ENCODE measurements around the gene GMIP. TPM values are rescaled to one million over a fixed set of nuclear protein-coding genes. Genes with fewer than 3 reads are reported as not detected.
A peak's percentile ranks its signal among the peaks of the same experiment; 100 is the strongest.

The GMIP gene
- total RNA-seq, 1 donor from 2014 or later = 6.3 TPM

DNA sequence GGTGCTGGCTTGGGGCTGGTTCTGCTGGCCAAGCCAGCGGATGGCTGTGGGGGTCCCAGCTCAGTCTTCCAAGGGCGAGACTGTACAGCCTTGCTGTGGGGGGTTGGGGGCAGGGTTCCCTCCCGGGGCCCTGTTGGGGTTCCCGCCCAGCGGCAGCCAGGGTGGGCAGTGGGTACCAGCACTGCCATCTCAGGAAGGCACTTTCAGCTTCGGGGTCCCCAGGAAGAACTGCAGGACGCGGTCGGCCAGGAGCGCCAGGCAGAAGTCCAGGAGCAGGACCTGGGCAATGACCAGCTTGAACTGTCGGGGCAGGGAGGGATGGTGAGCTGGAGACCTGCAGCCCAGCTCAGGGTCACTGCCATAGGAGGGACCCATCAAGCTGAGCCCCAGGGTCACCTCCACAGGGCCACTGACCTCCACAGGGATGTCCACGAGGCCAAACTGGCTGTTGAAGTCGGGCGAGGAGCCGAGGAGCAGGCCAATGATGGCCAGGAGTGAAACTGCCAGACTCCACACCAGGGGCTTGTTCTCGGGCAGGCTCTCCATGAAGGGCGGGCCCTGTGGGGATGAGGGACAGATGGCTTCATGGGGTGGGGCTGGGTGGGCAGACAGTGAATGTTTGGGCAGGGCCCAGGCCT is 1.9 kb upstream of the GMIP start:
- TF ChIP-seq, protein P1, sequence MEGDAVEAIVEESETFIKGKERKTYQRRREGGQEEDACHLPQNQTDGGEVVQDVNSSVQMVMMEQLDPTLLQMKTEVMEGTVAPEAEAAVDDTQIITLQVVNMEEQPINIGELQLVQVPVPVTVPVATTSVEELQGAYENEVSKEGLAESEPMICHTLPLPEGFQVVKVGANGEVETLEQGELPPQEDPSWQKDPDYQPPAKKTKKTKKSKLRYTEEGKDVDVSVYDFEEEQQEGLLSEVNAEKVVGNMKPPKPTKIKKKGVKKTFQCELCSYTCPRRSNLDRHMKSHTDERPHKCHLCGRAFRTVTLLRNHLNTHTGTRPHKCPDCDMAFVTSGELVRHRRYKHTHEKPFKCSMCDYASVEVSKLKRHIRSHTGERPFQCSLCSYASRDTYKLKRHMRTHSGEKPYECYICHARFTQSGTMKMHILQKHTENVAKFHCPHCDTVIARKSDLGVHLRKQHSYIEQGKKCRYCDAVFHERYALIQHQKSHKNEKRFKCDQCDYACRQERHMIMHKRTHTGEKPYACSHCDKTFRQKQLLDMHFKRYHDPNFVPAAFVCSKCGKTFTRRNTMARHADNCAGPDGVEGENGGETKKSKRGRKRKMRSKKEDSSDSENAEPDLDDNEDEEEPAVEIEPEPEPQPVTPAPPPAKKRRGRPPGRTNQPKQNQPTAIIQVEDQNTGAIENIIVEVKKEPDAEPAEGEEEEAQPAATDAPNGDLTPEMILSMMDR (IDR thresholded peaks at IDR 0.05; ENCODE audit: insufficient read depth, low read length, poor library complexity, severe bottlenecking) = no peak
- Histone ChIP-seq H3K36me3 (ENCODE audit: control insufficient read depth, insufficient read depth, low read length) (peaks cover 3% of the 10 kb centered on the region), H3K4me3 (ENCODE audit: low read depth, low read length) (no peak overlapping the region), H3K27me3 (ENCODE audit: control insufficient read depth, insufficient read depth, low read length) (no peaks in the 10 kb centered on the region)
- no peak for DNase-seq (ENCODE audit: low read depth)

DNA sequence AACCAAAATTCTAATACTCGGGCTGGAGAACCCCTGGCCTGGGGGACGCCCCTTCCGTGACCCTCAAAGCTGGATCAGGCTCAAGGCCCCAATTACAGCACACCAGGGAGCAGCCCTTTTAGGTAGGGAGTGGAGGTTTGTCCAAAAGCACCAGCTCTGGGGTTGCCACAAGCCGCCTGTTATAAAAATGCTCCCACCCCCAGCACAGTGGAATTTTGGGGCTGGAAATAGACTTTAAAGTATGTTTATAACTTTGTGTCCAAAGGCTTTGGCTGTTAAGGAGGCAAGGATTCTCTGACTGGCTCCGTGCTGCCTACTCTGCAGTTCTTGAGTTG is 564 bp upstream of the GMIP start:
- Histone ChIP-seq H3K4me3 (ENCODE audit: low read depth, low read length) (no peak overlapping the region), H3K27me3 (ENCODE audit: control insufficient read depth, insufficient read depth, low read length) (no peaks in the 10 kb centered on the region), H3K36me3 (ENCODE audit: control insufficient read depth, insufficient read depth, low read length) (peaks cover 2% of the 10 kb centered on the region)
- no peak for DNase-seq (ENCODE audit: low read depth)
- TF ChIP-seq, protein P1 (IDR thresholded peaks at IDR 0.05; ENCODE audit: insufficient read depth, low read length, poor library complexity, severe bottlenecking) = no peak

DNA sequence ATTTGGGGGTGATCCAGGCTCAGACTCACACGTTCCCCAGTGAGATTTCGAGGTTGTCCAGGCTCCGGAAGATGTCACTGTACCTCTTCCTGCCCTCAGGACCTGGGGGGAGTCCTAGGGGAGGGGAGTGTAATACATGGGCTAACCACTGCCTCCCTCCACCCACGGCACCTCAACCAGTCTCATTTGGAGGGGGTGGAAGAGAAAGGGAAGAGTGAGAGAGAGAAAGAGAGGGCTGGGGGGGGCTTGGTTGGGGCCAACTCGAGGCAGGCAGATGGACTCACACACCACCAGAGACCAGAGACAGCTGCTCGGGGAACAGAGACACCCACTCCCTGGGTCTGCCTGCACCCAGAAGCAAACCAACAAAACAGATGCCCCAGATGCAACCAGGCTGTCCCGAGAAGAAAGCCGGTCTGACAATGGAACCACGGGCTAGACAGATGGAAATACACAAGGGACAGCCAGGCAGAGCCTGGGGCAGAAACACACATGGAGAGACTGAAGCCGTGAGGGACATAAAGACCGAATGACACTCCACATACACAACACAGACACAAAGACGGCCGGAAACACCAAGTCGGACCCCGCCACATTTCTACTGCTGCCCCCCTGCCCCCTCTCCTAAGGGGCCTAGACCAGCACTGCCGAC is 825 bp downstream of the GMIP start:
- no peaks in the 10 kb centered on the region for H3K27me3 ChIP-seq (ENCODE audit: control insufficient read depth, insufficient read depth, low read length)
- TF ChIP-seq, protein P1 (IDR thresholded peaks at IDR 0.05; ENCODE audit: insufficient read depth, low read length, poor library complexity, severe bottlenecking) = no peak
- no peak for DNase-seq (ENCODE audit: low read depth)
- H3K4me3 ChIP-seq (ENCODE audit: low read depth, low read length) = peak overlapping the region; percentile 59
- peaks cover 2% of the 10 kb centered on the region for H3K36me3 ChIP-seq (ENCODE audit: control insufficient read depth, insufficient read depth, low read length)

DNA sequence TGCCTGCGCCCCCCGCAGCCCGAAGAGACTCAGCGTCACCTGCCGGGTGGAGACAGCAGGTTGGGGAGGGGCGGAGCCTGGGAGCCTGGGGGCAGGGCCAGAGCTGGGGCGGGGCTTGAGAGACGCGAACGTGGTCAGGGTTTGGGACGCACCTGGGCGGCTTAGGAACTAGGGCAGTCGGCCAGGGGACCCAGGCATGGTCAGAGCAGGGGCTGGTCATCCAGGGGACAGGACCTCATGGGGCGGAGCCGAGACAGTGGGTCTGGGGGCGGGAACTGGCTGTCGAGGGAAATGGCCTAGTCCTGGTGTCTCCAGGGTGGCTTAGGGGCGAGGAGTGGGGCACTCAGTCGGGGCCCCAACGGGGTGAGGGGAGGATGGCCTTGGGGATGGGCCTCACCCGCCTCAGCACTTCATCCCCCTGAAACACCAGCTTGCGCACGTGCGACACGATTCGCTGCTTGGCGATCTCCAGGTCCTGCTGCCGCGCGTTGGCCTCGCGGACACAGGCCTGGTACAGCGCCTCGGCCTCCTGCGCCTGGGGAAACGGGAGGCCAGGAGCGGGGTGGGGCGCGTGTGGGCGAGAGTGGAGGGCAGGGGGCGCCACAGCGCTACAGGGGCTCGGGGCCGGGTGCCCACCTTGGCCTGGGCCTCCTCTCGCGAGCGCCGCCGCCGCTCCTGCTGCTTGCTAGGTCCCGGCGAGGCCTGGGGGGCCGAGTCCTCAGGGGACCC is 5.8 kb downstream of the GMIP start:
- DNase-seq (ENCODE audit: low read depth) = no peak
- Histone ChIP-seq H3K36me3 (ENCODE audit: control insufficient read depth, insufficient read depth, low read length) (no peaks in the 10 kb centered on the region), H3K4me3 (ENCODE audit: low read depth, low read length) (no peak overlapping the region), H3K27me3 (ENCODE audit: control insufficient read depth, insufficient read depth, low read length) (no peaks in the 10 kb centered on the region)
- TF ChIP-seq, protein P1 (IDR thresholded peaks at IDR 0.05; ENCODE audit: insufficient read depth, low read length, poor library complexity, severe bottlenecking) = no peak

DNA sequence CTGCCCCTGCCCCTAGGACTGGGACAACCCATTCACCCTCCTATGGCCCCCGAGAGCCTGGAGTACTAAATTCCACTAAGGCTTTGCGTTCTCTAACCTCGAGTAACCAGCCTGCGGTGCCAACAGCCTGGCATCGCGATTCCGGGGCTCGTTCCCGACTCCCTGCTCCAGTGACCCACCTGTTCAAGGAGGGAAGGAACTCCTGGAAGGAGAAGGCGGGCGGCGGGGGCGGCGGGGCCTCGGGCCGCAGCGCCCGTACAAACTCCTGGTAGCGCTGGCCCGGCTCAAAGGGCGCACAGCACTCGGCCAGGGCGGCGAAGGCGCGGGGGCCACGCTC is 6.3 kb downstream of the GMIP start:
- H3K36me3 ChIP-seq (ENCODE audit: control insufficient read depth, insufficient read depth, low read length) = no peaks in the 10 kb centered on the region
- no peak overlapping the region for H3K4me3 ChIP-seq (ENCODE audit: low read depth, low read length)
- TF ChIP-seq, protein P1 (IDR thresholded peaks at IDR 0.05; ENCODE audit: insufficient read depth, low read length, poor library complexity, severe bottlenecking) = no peak
- DNase-seq (ENCODE audit: low read depth) = no peak
- no peaks in the 10 kb centered on the region for H3K27me3 ChIP-seq (ENCODE audit: control insufficient read depth, insufficient read depth, low read length)

All from kidney epithelial cell (primary cell).